Ascending aorta (tissue), 2 donors: Measurements from ENCODE around the gene FOXP1. TPM values are rescaled to one million over a fixed set of nuclear protein-coding genes. Genes with fewer than 3 reads are reported as not detected.

ENCODE experiments used
- DNase-seq, 2 donors: peaks; one replicate each; pipeline ENCODE4 v3.0.0-alpha.2; 2019; ENCODE audit warnings: low spot score in 2 of 2
- H3K27ac ChIP-seq, 2 donors: fragments of 200-600 bp; sonication (generic); one replicate each; pipeline ENCODE4 v1.5.1; 2016 to 2017; ENCODE audit warnings: mild to moderate bottlenecking in 1 of 2
- H3K27me3 ChIP-seq: fragments of 200-600 bp; sonication (generic); one replicate; pipeline ENCODE4 v1.5.1; 2017
- H3K36me3 ChIP-seq, 2 donors: fragments of 200-600 bp; sonication (generic); one replicate each; pipeline ENCODE4 v1.5.1; 2016
- H3K4me1 ChIP-seq, 2 donors: fragments of 200-600 bp; sonication (generic); one replicate each; pipeline ENCODE4 v1.5.1; 2016 to 2017; ENCODE audit warnings: mild to moderate bottlenecking in 1 of 2
- H3K4me3 ChIP-seq, 2 donors: fragments of 200-600 bp; sonication (generic); one replicate each; pipeline ENCODE4 v1.5.1; 2016 to 2017; ENCODE audit warnings: mild to moderate bottlenecking in 1 of 2
- H3K9me3 ChIP-seq, 2 donors: fragments of 200-600 bp; sonication (generic); one replicate each; pipeline ENCODE4 v1.5.1; 2016
- intact Hi-C: fragments of 100-400 bp; cut with DNase I; formaldehyde crosslinking; loops from one replicate; pipeline ENCODE4 v1.15.1; 2023
- total RNA-seq: library from RNA; depleted of rRNA; stranded (reverse); fragments of >200 nt; gene quantifications from one replicate; pipeline ENCODE4 v1.1.0, GENCODE V29; 2016
- TF ChIP-seq, protein P1 (sequence below), 3 experiments: fragments of 200-600 bp in 2 of 3; fragments of 450-650 bp in 1 of 3; sonication (generic) in 2 of 3; IDR thresholded peaks; one replicate each; pipeline ENCODE4 v1.5.1; 2016 to 2019; ENCODE audit warnings: antibody characterized with exemption in 3 of 3, mild to moderate bottlenecking in 1 of 3, moderate library complexity in 1 of 3

FOXP1 gene
- total RNA-seq, 1 donor from 2014 or later = 171 TPM

- peaks cover 0 to 23% of the 10 kb centered on the region in 2 donors for H3K4me1 ChIP-seq
These were observed 332.3 kb downstream of the FOXP1 start for GRCh38 chr3:71251156-71251775.

GRCh38 chr3:71250026-71250425 lies 333.5 kb downstream of the FOXP1 start:
- TF ChIP-seq, protein P1, sequence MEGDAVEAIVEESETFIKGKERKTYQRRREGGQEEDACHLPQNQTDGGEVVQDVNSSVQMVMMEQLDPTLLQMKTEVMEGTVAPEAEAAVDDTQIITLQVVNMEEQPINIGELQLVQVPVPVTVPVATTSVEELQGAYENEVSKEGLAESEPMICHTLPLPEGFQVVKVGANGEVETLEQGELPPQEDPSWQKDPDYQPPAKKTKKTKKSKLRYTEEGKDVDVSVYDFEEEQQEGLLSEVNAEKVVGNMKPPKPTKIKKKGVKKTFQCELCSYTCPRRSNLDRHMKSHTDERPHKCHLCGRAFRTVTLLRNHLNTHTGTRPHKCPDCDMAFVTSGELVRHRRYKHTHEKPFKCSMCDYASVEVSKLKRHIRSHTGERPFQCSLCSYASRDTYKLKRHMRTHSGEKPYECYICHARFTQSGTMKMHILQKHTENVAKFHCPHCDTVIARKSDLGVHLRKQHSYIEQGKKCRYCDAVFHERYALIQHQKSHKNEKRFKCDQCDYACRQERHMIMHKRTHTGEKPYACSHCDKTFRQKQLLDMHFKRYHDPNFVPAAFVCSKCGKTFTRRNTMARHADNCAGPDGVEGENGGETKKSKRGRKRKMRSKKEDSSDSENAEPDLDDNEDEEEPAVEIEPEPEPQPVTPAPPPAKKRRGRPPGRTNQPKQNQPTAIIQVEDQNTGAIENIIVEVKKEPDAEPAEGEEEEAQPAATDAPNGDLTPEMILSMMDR (IDR thresholded peaks at IDR 0.05) = no peak
- peak overlapping the region in 1 of 2 donors; percentile 69 for H3K27ac ChIP-seq

More at GRCh38 chr3:71251156-71251775, 332.3 kb downstream of the FOXP1 start:
- H3K4me3 ChIP-seq = no peak overlapping the region
- no peaks in the 10 kb centered on the region for H3K27me3 ChIP-seq
- no peak overlapping the region for H3K27ac ChIP-seq
- H3K9me3 ChIP-seq = no peaks in the 10 kb centered on the region
- DNase-seq = peak in 1 of 2 donors; percentile 22
- intact Hi-C loops = no loop called here
- no peaks in the 10 kb centered on the region for H3K36me3 ChIP-seq
- TF ChIP-seq, protein P1 (IDR thresholded peaks at IDR 0.05) = no peak

DNA sequence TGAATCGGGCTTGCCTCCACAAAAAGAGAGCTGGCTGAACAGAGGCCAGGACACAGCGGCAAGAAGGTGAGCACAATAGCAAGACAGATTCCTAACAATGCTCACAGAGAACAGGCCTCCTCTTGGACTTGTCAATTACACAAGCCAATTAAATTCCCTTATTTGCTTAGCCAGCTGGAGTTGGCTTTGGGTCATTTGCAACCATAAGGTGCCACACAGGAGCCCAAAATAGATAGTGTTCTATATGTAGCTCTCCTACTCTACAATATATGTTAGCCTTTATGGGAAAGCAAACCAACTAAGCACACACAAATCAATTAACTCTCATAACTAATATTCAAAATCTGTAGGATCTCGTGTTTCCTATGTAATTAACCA lies 335.6 kb downstream of the FOXP1 start:
- peaks cover 0 to 21% of the 10 kb centered on the region in 2 donors for H3K4me1 ChIP-seq
- peak in 1 of 2 donors; percentile 58 for DNase-seq
- intact Hi-C loops = loop anchor here (5.0 kb wide), 2 partner anchors 54 to 256 kb away; no protein-coding TSS in a partner anchor
- no peak overlapping the region for H3K4me3 ChIP-seq
- no peaks in the 10 kb centered on the region for H3K27me3 ChIP-seq
- no peaks in the 10 kb centered on the region for H3K9me3 ChIP-seq
- TF ChIP-seq, protein P1 (IDR thresholded peaks at IDR 0.05) = no peak
- H3K27ac ChIP-seq = peak overlapping the region; percentile 69 to 86
- no peaks in the 10 kb centered on the region for H3K36me3 ChIP-seq

More at GRCh38 chr3:71250026-71250425, 333.5 kb downstream of the FOXP1 start:
- peaks cover 0 to 23% of the 10 kb centered on the region in 2 donors for H3K4me1 ChIP-seq
- no peaks in the 10 kb centered on the region for H3K9me3 ChIP-seq
- H3K4me3 ChIP-seq = no peak overlapping the region
- intact Hi-C loops = no loop called here
- H3K27me3 ChIP-seq = no peaks in the 10 kb centered on the region
- DNase-seq = peak in 1 of 2 donors; percentile 11
- H3K36me3 ChIP-seq = no peaks in the 10 kb centered on the region

DNA sequence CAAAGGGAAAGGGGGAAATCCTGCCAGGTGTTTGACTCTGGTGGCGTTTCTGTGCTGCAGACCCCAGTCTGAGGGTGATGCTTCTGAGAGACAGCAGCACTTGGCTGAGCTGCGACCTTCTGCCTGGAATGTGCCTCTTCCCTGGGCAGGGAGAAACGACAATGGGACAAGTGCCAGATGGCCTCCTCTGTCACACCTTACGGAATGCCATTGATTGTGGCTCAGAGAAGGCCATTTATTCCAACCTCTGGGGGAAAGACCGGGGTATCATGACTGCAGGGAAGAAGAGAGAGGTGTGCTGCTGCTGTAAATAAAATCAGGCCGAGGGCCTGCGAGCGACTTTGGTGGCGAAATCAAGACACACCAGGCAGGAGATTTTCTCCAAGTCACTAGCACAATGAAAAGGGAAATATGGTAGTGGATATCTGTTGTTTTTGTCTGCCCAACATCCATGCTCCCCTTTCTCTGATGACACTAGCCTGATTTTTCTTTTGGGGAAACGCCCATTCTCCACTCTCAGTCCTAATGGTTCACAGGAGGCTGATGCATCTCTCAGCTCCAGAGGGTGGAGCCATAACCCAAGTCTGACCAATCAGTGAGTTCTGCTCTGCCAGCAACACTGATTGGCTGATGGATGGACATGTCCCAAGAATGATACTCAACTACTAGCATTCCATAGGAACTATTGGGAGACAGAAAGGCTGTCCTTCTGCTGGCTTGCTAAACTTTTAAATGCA lies 336.1 kb downstream of the FOXP1 start:
- intact Hi-C loops = loop anchor here (5.0 kb wide), 2 partner anchors 55 to 255 kb away; no protein-coding TSS in a partner anchor
- H3K27me3 ChIP-seq = no peaks in the 10 kb centered on the region
- TF ChIP-seq, protein P1 (IDR thresholded peaks at IDR 0.05) = no peak
- DNase-seq = peak in 1 of 2 donors; percentile 58
- peak overlapping the region; percentile 69 to 86 for H3K27ac ChIP-seq
- H3K9me3 ChIP-seq = no peaks in the 10 kb centered on the region
- H3K4me3 ChIP-seq = no peak overlapping the region
- no peaks in the 10 kb centered on the region for H3K36me3 ChIP-seq
- peaks cover 0 to 21% of the 10 kb centered on the region in 2 donors for H3K4me1 ChIP-seq

DNA sequence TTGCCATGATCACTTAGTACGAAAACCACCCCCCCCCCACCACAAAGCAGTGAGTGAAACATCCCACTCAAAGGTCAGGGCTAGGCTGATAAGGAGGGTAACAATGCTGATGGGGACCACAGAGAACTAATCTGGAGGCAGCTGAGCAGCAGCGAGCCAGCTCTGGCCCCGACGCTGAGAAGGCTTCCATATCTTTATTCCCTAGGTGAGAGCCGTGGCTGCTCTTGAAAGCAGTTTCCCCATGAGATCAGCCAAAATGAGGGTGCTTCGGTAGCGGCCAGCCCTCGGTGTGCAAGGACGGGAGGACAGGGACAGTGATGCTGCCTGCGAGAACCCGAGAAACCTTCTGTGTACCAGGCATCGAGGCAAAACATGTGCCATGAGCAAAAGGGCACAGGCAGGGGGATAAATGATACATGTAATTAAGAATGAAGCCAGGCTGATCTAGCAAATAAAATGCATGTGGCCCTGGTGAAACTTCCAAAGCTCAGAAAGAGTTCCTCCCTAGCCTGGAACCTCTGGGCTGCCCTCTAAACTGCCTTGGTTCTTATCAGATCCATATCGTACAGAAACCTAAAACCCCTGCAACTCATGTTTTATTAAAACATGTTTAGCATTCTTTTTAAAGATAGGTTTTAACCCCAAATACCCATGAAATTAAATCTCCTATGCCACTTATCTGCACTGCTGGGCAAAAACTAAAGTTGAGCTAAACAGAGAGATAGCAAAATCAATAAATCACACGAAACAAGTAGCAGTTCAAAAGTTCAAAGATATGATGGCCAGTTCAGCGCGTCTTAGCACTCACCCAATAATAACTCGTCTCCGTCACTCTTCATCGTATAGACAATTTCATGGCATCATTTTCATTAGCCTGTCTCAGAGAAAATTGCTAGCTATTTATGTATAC lies 337.3 kb downstream of the FOXP1 start:
- DNase-seq = peak in 1 of 2 donors; percentile 63
- H3K27me3 ChIP-seq = no peaks in the 10 kb centered on the region
- TF ChIP-seq, protein P1 (IDR thresholded peaks at IDR 0.05) = no peak
- peaks cover 0 to 24% of the 10 kb centered on the region in 2 donors for H3K4me1 ChIP-seq
- peak overlapping the region; percentile 86 to 87 for H3K27ac ChIP-seq
- no peaks in the 10 kb centered on the region for H3K9me3 ChIP-seq
- H3K36me3 ChIP-seq = no peaks in the 10 kb centered on the region
- peak overlapping the region; percentile 37 to 59 for H3K4me3 ChIP-seq
- intact Hi-C loops = loop anchor here (5.0 kb wide), 2 partner anchors 56 to 254 kb away; no protein-coding TSS in a partner anchor
